OCI-LY3 (cell line): ENCODE measurements around the gene WFDC12.

ENCODE experiments used
- CTCF ChIP-seq: fragments of 200-600, 300-600 bp; sonication (generic); IDR thresholded peaks from 2 replicates; pipeline ENCODE4 v1.5.1; 2014; ENCODE audit warnings: antibody characterized with exemption, low read length, low read depth
- EZH2phosphoT487 ChIP-seq: fragments of 200-600 bp; shearing (Covaris generic); IDR thresholded peaks from 2 replicates; pipeline ENCODE4 v1.6.1; 2018; ENCODE audit warnings: antibody characterized with exemption, mixed run types, low read depth

GRCh38 chr20:45118028-45118427 lies 6.2 kb downstream of the WFDC12 start:
- TF ChIP-seq CTCF (peak; percentile 21; the same call in 1 of the 2 replicates), EZH2phosphoT487 (no peak)
